Hepatocyte (in vitro differentiated cells): ENCODE results near the gene PPFIBP2. TPM values are rescaled to one million over a fixed set of nuclear protein-coding genes. Genes with fewer than 3 reads are reported as not detected.

Experiments used
- DNase-seq: peaks from one replicate; pipeline ENCODE4 v3.0.0-alpha.2; 2016; ENCODE audit warnings: low spot score
- H2AFZ ChIP-seq: fragments of 200-600 bp; sonication (generic); 2 replicates; pipeline ENCODE4 v1.6.0; 2016; ENCODE audit warnings: antibody characterized with exemption, mild to moderate bottlenecking
- H3K27ac ChIP-seq: fragments of 200-600 bp; sonication (generic); 2 replicates; pipeline ENCODE4 v1.5.1; 2016; ENCODE audit warnings: mild to moderate bottlenecking
- H3K27me3 ChIP-seq: fragments of 200-600 bp; sonication (generic); 2 replicates; pipeline ENCODE4 v1.6.1; 2016
- H3K36me3 ChIP-seq: fragments of 200-600 bp; sonication (generic); replicated peaks from 2 replicates; pipeline ENCODE4 v1.5.1; 2016; ENCODE audit warnings: low read depth; ENCODE audit not compliant: insufficient read depth
- H3K4me1 ChIP-seq: fragments of 200-600 bp; sonication (generic); 2 replicates; pipeline ENCODE4 v1.5.1; 2016; ENCODE audit warnings: mild to moderate bottlenecking, moderate library complexity; ENCODE audit not compliant: insufficient read depth
- H3K4me2 ChIP-seq: fragments of 200-600 bp; sonication (generic); 2 replicates; pipeline ENCODE4 v1.6.0; 2016
- H3K4me3 ChIP-seq: fragments of 200-600 bp; sonication (generic); 2 replicates; pipeline ENCODE4 v1.5.1; 2016; ENCODE audit warnings: mild to moderate bottlenecking
- H3K79me2 ChIP-seq: fragments of 200-600 bp; sonication (generic); 2 replicates; pipeline ENCODE4 v1.6.0; 2017; ENCODE audit warnings: mild to moderate bottlenecking
- H3K9me2 ChIP-seq: fragments of 200-600 bp; sonication (generic); replicated peaks from 2 replicates; pipeline ENCODE4 v1.6.0; 2017; ENCODE audit warnings: mild to moderate bottlenecking; ENCODE audit not compliant: insufficient read depth
- H3K9me3 ChIP-seq: fragments of 200-600 bp; sonication (generic); 2 replicates; pipeline ENCODE4 v1.5.1; 2016; ENCODE audit warnings: low read depth, mild to moderate bottlenecking
- H4K20me1 ChIP-seq: fragments of 200-600 bp; sonication (generic); 2 replicates; pipeline ENCODE4 v1.6.0; 2016; ENCODE audit warnings: mild to moderate bottlenecking; ENCODE audit not compliant: insufficient read depth, poor library complexity, severe bottlenecking
- CTCF ChIP-seq: fragments of 200-600 bp; sonication (generic); IDR thresholded peaks from 2 replicates; pipeline ENCODE4 v1.5.1; 2016; ENCODE audit warnings: antibody characterized with exemption, mild to moderate bottlenecking; ENCODE audit not compliant: poor library complexity
- EZH2 ChIP-seq: fragments of 200-600 bp; sonication (generic); IDR thresholded peaks from 2 replicates; pipeline ENCODE4 v1.6.1; 2016; ENCODE audit warnings: antibody characterized with exemption, mild to moderate bottlenecking, borderline replicate concordance
- EZH2phosphoT487 ChIP-seq: fragments of 200-600 bp; sonication (generic); IDR thresholded peaks from one replicate; pipeline ENCODE4 v1.6.1; 2018; ENCODE audit warnings: antibody characterized with exemption, mild to moderate bottlenecking, low read depth, moderate library complexity; ENCODE audit not compliant: unreplicated experiment, severe bottlenecking
- WGBS: methylation state at CpG from one replicate; pipeline ENCODE4 v1.1.6; 2016; ENCODE audit warnings: low lambda C conversion rate; ENCODE audit errors: missing lambda C conversion rate; 5-methylcytosine and 5-hydroxymethylcytosine counted together
- polyA plus RNA-seq: library from polyadenylated mRNA; unstranded; fragments of >200 nt; fragmentation: Nextera tagmentation; extraction: Ambion mirVana; gene quantifications from 2 replicates; pipeline ENCODE4 v1.2.1, GENCODE V29; 2016
- total RNA-seq: library from RNA; depleted of rRNA; stranded (reverse); fragments of >200 nt; gene quantifications from 2 replicates; pipeline ENCODE4 v1.2.3, GENCODE V29; 2014

PPFIBP2 gene
- total and polyA plus RNA-seq, 2 experiments from 2014 or later: 33.9 to 55.8 TPM

GRCh38 chr11:7577291-7578190, 63.7 kb downstream of the PPFIBP2 start:
- no peaks in the 10 kb centered on the region for H3K9me3 ChIP-seq
- H2AFZ ChIP-seq: peak overlapping the region; percentile 25
- H3K27ac ChIP-seq: peak overlapping the region; percentile 99
- no peaks in the 10 kb centered on the region for H4K20me1 ChIP-seq
- TF ChIP-seq EZH2 (no peak), CTCF (no peak)
- peak overlapping the region; percentile 81 for H3K4me2 ChIP-seq
- peak overlapping the region; percentile 6 for H3K4me3 ChIP-seq
- peaks cover 54% of the 10 kb centered on the region for H3K79me2 ChIP-seq
- H3K9me2 ChIP-seq: no peaks in the 10 kb centered on the region
- DNase-seq: peak; percentile 55
- H3K36me3 ChIP-seq: no peaks in the 10 kb centered on the region
- no peaks in the 10 kb centered on the region for H3K27me3 ChIP-seq
- H3K4me1 ChIP-seq: peaks cover 67% of the 10 kb centered on the region
- 19% methylated on average over 15 of the region's 16 CpGs for WGBS

GRCh38 chr11:7578276-7578955, 64.6 kb downstream of the PPFIBP2 start:
- Histone ChIP-seq H4K20me1 (no peaks in the 10 kb centered on the region), H3K79me2 (peaks cover 63% of the 10 kb centered on the region), H3K27ac (peak overlapping the region; percentile 99), H3K9me2 (no peaks in the 10 kb centered on the region), H3K4me2 (peak overlapping the region; percentile 81), H3K9me3 (no peaks in the 10 kb centered on the region), H2AFZ (peak overlapping the region; percentile 25), H3K36me3 (no peaks in the 10 kb centered on the region), H3K27me3 (no peaks in the 10 kb centered on the region), H3K4me3 (peak overlapping the region; percentile 6), H3K4me1 (peaks cover 58% of the 10 kb centered on the region)
- no peak for DNase-seq
- no peak for TF ChIP-seq EZH2
- TF ChIP-seq CTCF: no peak
- TF ChIP-seq EZH2phosphoT487: no peak
- 52% methylated on average over 9 of the region's 9 CpGs for WGBS

- H3K4me2 ChIP-seq: peak overlapping the region; percentile 81
- TF ChIP-seq CTCF (no peak), EZH2 (no peak), EZH2phosphoT487 (no peak)
- H3K4me1 ChIP-seq: peaks cover 49% of the 10 kb centered on the region
- 54% methylated on average over 1 of the region's 1 CpG for WGBS
- peaks cover 73% of the 10 kb centered on the region for H3K79me2 ChIP-seq
- no peaks in the 10 kb centered on the region for H3K9me2 ChIP-seq
- no peaks in the 10 kb centered on the region for H3K36me3 ChIP-seq
- H2AFZ ChIP-seq: no peak overlapping the region
- no peaks in the 10 kb centered on the region for H3K27me3 ChIP-seq
- H3K4me3 ChIP-seq: no peak overlapping the region
- no peaks in the 10 kb centered on the region for H3K9me3 ChIP-seq
- H4K20me1 ChIP-seq: no peaks in the 10 kb centered on the region
- H3K27ac ChIP-seq: peak overlapping the region; percentile 99
- no peak for DNase-seq
Observed at GRCh38 chr11:7579361-7579791, 65.6 kb downstream of the PPFIBP2 start.
